Uterus (tissue), 2 donors: Measurements from ENCODE around the gene TNFRSF14.

Experiments
- CTCF ChIP-seq, 4 experiments: fragments of 200-600 bp in 2 of 4; fragments of 450-650 bp in 2 of 4; sonication (generic) in 2 of 4; IDR thresholded peaks; one replicate each; pipeline ENCODE4 v1.5.1; 2016 to 2019; ENCODE audit warnings: antibody characterized with exemption in 4 of 4, mild to moderate bottlenecking in 2 of 4, moderate library complexity in 1 of 4
- POLR2A ChIP-seq, 2 donors: fragments of 450-650 bp; IDR thresholded peaks; one replicate each; pipeline ENCODE4 v1.6.1; 2016; ENCODE audit warnings: antibody characterized with exemption in 2 of 2, mild to moderate bottlenecking in 1 of 2, moderate library complexity in 1 of 2

GRCh38 chr1:2595812-2596529 lies 39.8 kb downstream of the TNFRSF14 start:
- TF ChIP-seq CTCF (IDR thresholded peaks at IDR 0.05) (no peak), POLR2A (IDR thresholded peaks at IDR 0.05) (no peak)
